GM23338 (cell line): ENCODE measurements around the gene ZC3H13. TPM values are rescaled to one million over a fixed set of nuclear protein-coding genes. Genes with fewer than 3 reads are reported as not detected.

Experiments used
- ATAC-seq: fragments of 200-7000 bp; cut with Tn5 transposase; 3 replicates; pipeline ENCODE4 v1.9.1; 2020
- DNase-seq: peaks from one replicate; pipeline ENCODE4 v3.0.0-alpha.2; 2015; ENCODE audit warnings: low spot score
- H2AFZ ChIP-seq: fragments of 200-600 bp; sonication (generic); 2 replicates; pipeline ENCODE4 v1.8.0; 2016; ENCODE audit warnings: antibody characterized with exemption, mild to moderate bottlenecking, moderate library complexity
- H3F3A ChIP-seq: fragments of 200-600 bp; sonication (generic); replicated peaks from 2 replicates; pipeline ENCODE4 v1.8.0; 2017; ENCODE audit warnings: antibody characterized with exemption, mixed run types, low read depth
- H3K27ac ChIP-seq: fragments of 200-600 bp; sonication (generic); 2 replicates; pipeline ENCODE4 v1.6.1; 2016; ENCODE audit warnings: low read depth
- H3K27me3 ChIP-seq: fragments of 200-600 bp; sonication (generic); 2 replicates; pipeline ENCODE4 v1.8.0; 2016; ENCODE audit warnings: mild to moderate bottlenecking, mixed run types, moderate library complexity; ENCODE audit not compliant: insufficient read depth
- H3K36me3 ChIP-seq: fragments of 200-600 bp; sonication (generic); 2 replicates; pipeline ENCODE4 v1.8.0; 2016; ENCODE audit warnings: mild to moderate bottlenecking; ENCODE audit not compliant: insufficient read depth
- H3K4me1 ChIP-seq: fragments of 200-600 bp; sonication (generic); 2 replicates; pipeline ENCODE4 v1.8.0; 2016; ENCODE audit warnings: mild to moderate bottlenecking, moderate library complexity; ENCODE audit not compliant: insufficient read depth
- H3K4me2 ChIP-seq: fragments of 200-600 bp; sonication (generic); 2 replicates; pipeline ENCODE4 v1.7.1; 2017; ENCODE audit warnings: mixed run types
- H3K4me3 ChIP-seq: fragments of 200-600 bp; sonication (generic); 2 replicates; pipeline ENCODE4 v1.6.1; 2016; ENCODE audit warnings: mixed run types
- H3K79me2 ChIP-seq: fragments of 200-600 bp; sonication (generic); replicated peaks from 2 replicates; pipeline ENCODE4 v1.8.0; 2017; ENCODE audit warnings: mild to moderate bottlenecking; ENCODE audit not compliant: insufficient read depth
- H3K9me2 ChIP-seq: fragments of 200-600 bp; sonication (generic); 2 replicates; pipeline ENCODE4 v1.8.0; 2017; ENCODE audit not compliant: insufficient read depth
- H4K20me1 ChIP-seq: fragments of 200-600 bp; sonication (generic); replicated peaks from 2 replicates; pipeline ENCODE4 v1.8.0; 2017; ENCODE audit warnings: mild to moderate bottlenecking; ENCODE audit not compliant: insufficient read depth
- H3K27ac Mint-ChIP-seq: 2 replicates; pipeline ENCODE4 v1.8.0; 2020; ENCODE audit warnings: inconsistent platforms, mild to moderate bottlenecking, moderate library complexity, mixed read lengths
- H3K27me3 Mint-ChIP-seq: 3 replicates; pipeline ENCODE4 v1.8.0; 2022; ENCODE audit warnings: low read depth, mild to moderate bottlenecking, moderate library complexity, mixed read lengths, inconsistent platforms; ENCODE audit not compliant: insufficient read depth, poor library complexity
- H3K36me3 Mint-ChIP-seq: 3 replicates; pipeline ENCODE4 v1.8.0; 2021; ENCODE audit warnings: low read depth, mild to moderate bottlenecking, inconsistent platforms, moderate library complexity, mixed read lengths
- H3K4me1 Mint-ChIP-seq: 3 replicates; pipeline ENCODE4 v1.8.0; 2020; ENCODE audit warnings: mild to moderate bottlenecking, inconsistent platforms, mixed read lengths
- H3K4me3 Mint-ChIP-seq: 3 replicates; pipeline ENCODE4 v1.8.0; 2021; ENCODE audit warnings: moderate library complexity, mild to moderate bottlenecking, inconsistent platforms, mixed read lengths
- H3K9me3 Mint-ChIP-seq: 3 replicates; pipeline ENCODE4 v1.8.0; 2020; ENCODE audit warnings: moderate library complexity, mild to moderate bottlenecking, inconsistent platforms, mixed read lengths
- EZH2phosphoT487 ChIP-seq: fragments of 200-600 bp; sonication (generic); IDR thresholded peaks from one replicate; pipeline ENCODE4 v1.8.1; 2018; ENCODE audit warnings: antibody characterized with exemption; ENCODE audit not compliant: unreplicated experiment
- JUNB ChIP-seq: IDR thresholded peaks from one replicate; pipeline ENCODE4 v1.6.1; 2016; ENCODE audit warnings: antibody characterized with exemption; ENCODE audit not compliant: unreplicated experiment
- STAT1 ChIP-seq: IDR thresholded peaks from one replicate; pipeline ENCODE4 v1.6.1; 2016; ENCODE audit warnings: antibody characterized with exemption; ENCODE audit not compliant: unreplicated experiment
- ZNF114 ChIP-seq: fragments of 250-450 bp; sonication (Bioruptor Pico); IDR thresholded peaks from 2 replicates; pipeline ENCODE4 v1.5.0; 2020; ENCODE audit warnings: mild to moderate bottlenecking, moderate library complexity
- ZNF462 ChIP-seq: fragments of 250-450 bp; sonication (Bioruptor Pico); IDR thresholded peaks from 2 replicates; pipeline ENCODE4 v1.5.0; 2020; ENCODE audit warnings: mild to moderate bottlenecking, moderate library complexity
- polyA plus RNA-seq: library from polyadenylated mRNA; unstranded; fragments of >200 nt; fragmentation: Nextera tagmentation; extraction: Ambion mirVana; gene quantifications from 2 replicates; pipeline ENCODE4 v1.2.1, GENCODE V29; 2016
- total RNA-seq: library from RNA; depleted of rRNA; stranded (reverse); fragments of >200 nt; shearing (Covaris generic); gene quantifications from 2 replicates; pipeline ENCODE4 v1.2.3, GENCODE V29; 2014

ZC3H13 gene
- total and polyA plus RNA-seq, 2 experiments from 2014 or later: 39.6 to 125 TPM

- no peak for TF ChIP-seq ZNF462
- TF ChIP-seq STAT1: no peak
These were observed 4.9 kb upstream of the ZC3H13 start (continued) for GRCh38 chr13:46057256-46058015.

GRCh38 chr13:46053162-46054012 lies 841 bp upstream of the ZC3H13 start:
- Mint-ChIP-seq H3K4me1 (peaks cover 7% of the 10 kb centered on the region; the same call in 1 of the 3 replicates), H3K36me3 (peaks cover 2% of the 10 kb centered on the region; the same call in 1 of the 3 replicates), H3K27me3 (no peaks in the 10 kb centered on the region), H3K27ac (peak overlapping the region; percentile 96), H3K9me3 (no peaks in the 10 kb centered on the region), H3K4me3 (peak overlapping the region; percentile 87)
- peak overlapping the region; percentile 88 for H2AFZ ChIP-seq
- no peaks in the 10 kb centered on the region for H3K27me3 ChIP-seq
- ATAC-seq (no peak), DNase-seq (peak; percentile 11)
- peaks cover 19% of the 10 kb centered on the region for H4K20me1 ChIP-seq
- 0 out of 2 replicates have a peak overlapping the region, but pooled peaks have one; percentile 18 for H3K27ac ChIP-seq
- peak overlapping the region; percentile 77 for H3K4me2 ChIP-seq
- H3K4me3 ChIP-seq: peak overlapping the region; percentile 81
- peaks cover 40% of the 10 kb centered on the region for H3K79me2 ChIP-seq
- H3K36me3 ChIP-seq: no peaks in the 10 kb centered on the region
- H3K9me2 ChIP-seq: no peaks in the 10 kb centered on the region
- H3K4me1 ChIP-seq: peaks cover 10% of the 10 kb centered on the region
- no peaks in the 10 kb centered on the region for H3F3A ChIP-seq
- TF ChIP-seq ZNF114: no peak
- no peak for TF ChIP-seq ZNF462
- TF ChIP-seq JUNB: no peak
- TF ChIP-seq EZH2phosphoT487: no peak
